ENCODE measurements around the gene CYTH1. TPM values are rescaled to one million over a fixed set of nuclear protein-coding genes. Genes with fewer than 3 reads are reported as not detected.

The CYTH1 gene
- total RNA-seq, 1 experiment from 2014 or later: 9.7 TPM

- Histone ChIP-seq H3K4me2 (ENCODE audit: insufficient read depth, insufficient read length, low read length) (no peak overlapping the region), H2AK5ac (ENCODE audit: insufficient read length, low read length) (no peak overlapping the region), H4K5ac (ENCODE audit: insufficient read length, low read depth, low read length) (no peak overlapping the region), H4K20me1 (ENCODE audit: control insufficient read depth, insufficient read depth, insufficient read length) (no peaks in the 10 kb centered on the region), H3K9me3 (ENCODE audit: control insufficient read depth, low read depth, low read length) (no peaks in the 10 kb centered on the region), H4K91ac (ENCODE audit: insufficient read length, low read depth, low read length) (no peak overlapping the region), H2BK5ac (ENCODE audit: insufficient read length, low read length) (no peak overlapping the region), H3K9ac (ENCODE audit: extremely low read depth, insufficient read length, low read length) (no peak overlapping the region), H3K23me2 (ENCODE audit: insufficient read length, low read depth, low read length, poor library complexity, severe bottlenecking) (no peaks in the 10 kb centered on the region), H2AFZ (ENCODE audit: low read length) (no peak overlapping the region), H2BK12ac (ENCODE audit: insufficient read length, low read depth, low read length) (no peak overlapping the region), H3K4me1 (ENCODE audit: insufficient read depth, low read length) (peaks cover 2% of the 10 kb centered on the region; the same call in 1 of the 2 replicates), H3T11ph (ENCODE audit: low read length) (no peak overlapping the region), H3K14ac (ENCODE audit: insufficient read depth, low read length) (no peak overlapping the region), H3K27ac (ENCODE audit: insufficient read length, low read depth, low read length) (no peak overlapping the region), H2BK15ac (ENCODE audit: low read depth, low read length) (no peak overlapping the region), H3K4ac (ENCODE audit: low read depth, low read length) (no peak overlapping the region), H3K18ac (ENCODE audit: insufficient read length, low read depth, low read length) (no peak overlapping the region), H3K79me1 (ENCODE audit: insufficient read depth, low read depth, low read length, poor library complexity, severe bottlenecking) (peaks cover 10% of the 10 kb centered on the region), H2BK20ac (ENCODE audit: low read depth, low read length, poor library complexity, severe bottlenecking) (no peak overlapping the region), H4K8ac (replicated peaks; ENCODE audit: insufficient read length, low read depth, low read length) (no peak overlapping the region), H2BK120ac (ENCODE audit: low read depth, low read length, poor library complexity, severe bottlenecking) (no peak overlapping the region), H3K56ac (ENCODE audit: insufficient read length, low read depth, low read length) (no peak overlapping the region), H3K27me3 (ENCODE audit: insufficient read depth, low read length) (no peaks in the 10 kb centered on the region), H3K23ac (ENCODE audit: insufficient read length, low read depth, low read length) (no peak overlapping the region), H3K79me2 (ENCODE audit: insufficient read depth, low read length) (no peaks in the 10 kb centered on the region)
- H3K4me3 Mint-ChIP-seq: no peak overlapping the region
- H3K36me3 Mint-ChIP-seq (ENCODE audit: insufficient read depth in 1 of 3, low read depth in 3 of 3): no peaks in the 10 kb centered on the region
- H3K4me1 Mint-ChIP-seq: peaks cover 13 to 16% of the 10 kb centered on the region in 2 experiments
- no peaks in the 10 kb centered on the region for H3K9me3 Mint-ChIP-seq
- DNase-seq: no peak
- no peak for TF ChIP-seq CTCF (conservative IDR thresholded peaks at IDR 0.05)
- no peaks in the 10 kb centered on the region for H3K27me3 Mint-ChIP-seq (ENCODE audit: low read depth)
- H3K27ac Mint-ChIP-seq: no peak overlapping the region
- WGBS (ENCODE audit: extremely low coverage, insufficient read length, low lambda C conversion rate): no CpG with 5 or more reads among the region's 5 CpGs
Measured at GRCh38 chr17:78761789-78762406, 20.2 kb downstream of the CYTH1 start.
